ENCODE results near the gene RASIP1. TPM values are rescaled to one million over a fixed set of nuclear protein-coding genes. Genes with fewer than 3 reads are reported as not detected.
"Not testable (repeated sequence)": the region's sequence is repeated elsewhere in the genome, so short reads cannot be mapped to it uniquely, and the experiment has no call there.

The RASIP1 gene
- total RNA-seq, 4 donors from 2014 or later = 1.8 to 6.6 (median 3.4) TPM

- DNase-seq = no peak
- no peak overlapping the region for H3K4me3 ChIP-seq
- no peak for TF ChIP-seq POLR2A (IDR thresholded peaks at IDR 0.05)
- TF ChIP-seq CTCF (IDR thresholded peaks at IDR 0.05) = no peak
- no peaks in the 10 kb centered on the region for H3K27me3 ChIP-seq
- H3K36me3 ChIP-seq = no peaks in the 10 kb centered on the region
- H3K9me3 ChIP-seq = no peaks in the 10 kb centered on the region
- peaks cover 0 to 18% (median 0%) of the 10 kb centered on the region in 4 donors for H3K4me1 ChIP-seq
- H3K27ac ChIP-seq = peak overlapping the region in 1 of 4 donors; percentile 42
Measured at GRCh38 chr19:48681127-48681470, 59.3 kb downstream of the RASIP1 start.

DNA sequence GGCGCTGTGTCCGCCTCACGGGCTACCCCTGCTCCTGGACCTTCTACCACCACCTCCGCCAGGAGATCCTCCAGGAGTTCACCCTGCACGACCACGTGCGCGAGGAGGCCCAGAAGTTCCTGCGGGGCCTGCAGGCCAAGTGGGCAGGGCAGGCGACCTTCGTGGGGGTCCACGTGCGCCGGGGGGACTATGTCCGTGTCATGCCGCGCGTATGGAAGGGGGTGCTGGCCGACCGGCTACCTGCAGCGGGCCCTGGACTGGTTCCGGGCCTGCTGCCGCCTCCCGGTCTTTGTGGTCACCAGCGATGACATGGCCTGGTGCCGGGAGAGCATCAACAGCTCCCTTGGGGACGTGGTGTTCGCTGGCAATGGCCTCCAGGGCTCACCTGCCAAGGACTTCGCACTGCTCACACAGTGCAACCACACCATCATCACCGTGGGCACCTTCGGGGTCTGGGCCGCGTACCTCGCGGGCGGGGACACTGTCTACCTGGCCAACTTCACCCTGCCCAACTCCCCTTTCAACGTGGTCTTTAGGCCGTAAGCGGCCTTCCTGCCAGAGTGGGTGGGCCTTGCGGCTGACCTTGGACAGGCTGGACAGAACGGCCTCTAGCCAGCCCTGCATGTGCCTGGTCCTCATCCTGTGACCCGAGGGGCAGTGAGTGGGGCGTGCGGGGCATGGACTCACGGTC is 59.8 kb downstream of the RASIP1 start:
- H3K4me3 ChIP-seq = no peak overlapping the region
- H3K27me3 ChIP-seq = no peaks in the 10 kb centered on the region
- H3K4me1 ChIP-seq = peaks cover 0 to 21% (median 0%) of the 10 kb centered on the region in 4 donors
- H3K27ac ChIP-seq = peak overlapping the region in 1 of 4 donors; percentile 42
- TF ChIP-seq POLR2A (IDR thresholded peaks at IDR 0.05) = no peak
- TF ChIP-seq CTCF (IDR thresholded peaks at IDR 0.05) = no peak
- no peaks in the 10 kb centered on the region for H3K9me3 ChIP-seq
- DNase-seq = no peak
- no peaks in the 10 kb centered on the region for H3K36me3 ChIP-seq

GRCh38 chr19:48680006-48680405 is 60.4 kb downstream of the RASIP1 start:
- H3K36me3 ChIP-seq, H3K27ac ChIP-seq, H3K4me3 ChIP-seq, H3K9me3 ChIP-seq, H3K27me3 ChIP-seq, DNase-seq: not testable (repeated sequence)
- peaks cover 0 to 23% (median 0%) of the 10 kb centered on the region in 4 donors for H3K4me1 ChIP-seq

- no peaks in the 10 kb centered on the region for H3K9me3 ChIP-seq
- H3K4me1 ChIP-seq = peaks cover 0 to 13% (median 0%) of the 10 kb centered on the region in 4 donors
- TF ChIP-seq POLR2A (IDR thresholded peaks at IDR 0.05) = peak; percentile 19 to 67
- TF ChIP-seq CTCF (IDR thresholded peaks at IDR 0.05) = no peak
- H3K36me3 ChIP-seq = no peaks in the 10 kb centered on the region
- DNase-seq = peak in 2 of 3 donors; percentile 77 to 86
- H3K27me3 ChIP-seq = no peaks in the 10 kb centered on the region
- no peak overlapping the region for H3K4me3 ChIP-seq
- peak overlapping the region in 3 of 4 donors; percentile 66 to 95 (median 87) for H3K27ac ChIP-seq
Measured at GRCh38 chr19:48678201-48678600, 62.2 kb downstream of the RASIP1 start.

GRCh38 chr19:48676887-48677286 is 63.5 kb downstream of the RASIP1 start:
- H3K4me3 ChIP-seq = no peak overlapping the region
- H3K9me3 ChIP-seq = no peaks in the 10 kb centered on the region
- H3K27me3 ChIP-seq = no peaks in the 10 kb centered on the region
- H3K27ac ChIP-seq = peak overlapping the region in 3 of 4 donors; percentile 66 to 95 (median 87)
- TF ChIP-seq POLR2A (IDR thresholded peaks at IDR 0.05) (peak; percentile 40 to 66), CTCF (IDR thresholded peaks at IDR 0.05) (peak in 1 of 6 experiments; percentile 7)
- H3K4me1 ChIP-seq = peaks cover 0 to 13% (median 0%) of the 10 kb centered on the region in 4 donors
- DNase-seq = peak in 2 of 3 donors; percentile 75 to 85
- H3K36me3 ChIP-seq = no peaks in the 10 kb centered on the region

DNA sequence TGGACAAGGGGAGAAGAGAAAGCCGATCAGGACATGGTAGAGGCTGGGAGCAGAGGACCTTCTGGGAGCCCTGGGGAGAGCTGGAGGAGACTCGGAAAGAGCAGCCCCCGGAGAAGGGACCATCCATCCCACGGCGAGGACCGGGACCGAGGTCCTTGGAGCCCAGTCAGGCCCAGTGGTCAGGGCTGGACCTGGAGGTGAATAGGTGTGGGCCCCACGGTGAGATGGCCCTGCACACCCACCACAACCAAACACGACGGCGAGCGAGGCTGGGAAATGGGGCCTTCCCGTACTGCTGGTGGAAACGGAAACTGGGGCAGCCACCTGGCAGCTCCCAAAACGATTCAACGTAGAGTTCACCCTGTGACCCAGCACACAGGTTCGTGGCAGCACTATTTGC is 63.9 kb downstream of the RASIP1 start:
- no peak for DNase-seq
- Histone ChIP-seq H3K27me3 (no peaks in the 10 kb centered on the region), H3K9me3 (no peaks in the 10 kb centered on the region), H3K4me1 (peaks cover 0 to 13% (median 0%) of the 10 kb centered on the region in 4 donors), H3K4me3 (no peak overlapping the region), H3K27ac (peak overlapping the region in 3 of 4 donors; percentile 66 to 95 (median 87)), H3K36me3 (no peaks in the 10 kb centered on the region)
- TF ChIP-seq POLR2A (IDR thresholded peaks at IDR 0.05) (no peak), CTCF (IDR thresholded peaks at IDR 0.05) (no peak)

Data from Peyer's patch (tissue), 4 donors.